ENCODE results near the gene MAS1L. TPM values are rescaled to one million over a fixed set of nuclear protein-coding genes. Genes with fewer than 3 reads are reported as not detected.
"Not testable (repeated sequence)": the region's sequence is repeated elsewhere in the genome, so short reads cannot be mapped to it uniquely, and the experiment has no call there.

The MAS1L gene
- total RNA-seq, 1 experiment from 2014 or later: not detected

DNA sequence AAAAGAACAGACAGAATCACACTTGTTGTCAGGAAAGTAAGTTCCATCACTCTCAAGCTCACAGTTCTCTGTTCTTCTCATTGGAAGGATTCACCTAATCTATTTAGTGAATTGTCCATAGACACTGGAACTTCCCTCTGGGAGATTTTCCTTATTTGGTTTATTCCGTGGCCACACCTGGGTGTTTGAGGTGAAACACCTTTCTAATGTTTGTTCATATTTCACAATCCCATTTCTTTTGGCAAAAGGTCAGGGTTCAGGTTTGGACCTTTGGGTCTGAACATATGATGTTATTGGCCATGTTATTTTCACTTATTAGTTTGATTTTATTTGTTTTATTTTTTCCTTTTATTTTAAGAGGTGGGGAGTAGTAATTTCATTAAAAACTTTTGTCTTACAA is 4.0 kb downstream of the MAS1L start:
- DNase-seq (ENCODE audit: low read depth): no peak

DNA sequence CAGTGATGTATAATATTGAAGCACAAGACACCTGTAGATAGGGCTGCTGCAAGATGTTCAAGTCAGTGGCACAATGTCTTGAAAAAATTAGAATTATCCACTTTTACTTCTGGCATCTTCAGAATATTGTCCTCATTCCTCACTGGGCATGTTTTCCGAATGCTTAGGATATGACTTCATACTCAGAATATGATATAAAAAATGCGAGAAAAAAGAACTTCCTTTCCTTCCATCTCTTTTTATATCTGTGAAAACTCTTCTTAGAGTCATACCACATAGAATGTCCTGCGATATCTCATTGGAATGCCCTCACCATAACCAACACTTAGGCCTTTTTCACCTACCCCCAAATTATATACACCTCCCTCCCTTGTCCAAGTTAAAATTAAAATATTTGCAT is 4.6 kb downstream of the MAS1L start:
- DNase-seq (ENCODE audit: low read depth): no peak

DNA sequence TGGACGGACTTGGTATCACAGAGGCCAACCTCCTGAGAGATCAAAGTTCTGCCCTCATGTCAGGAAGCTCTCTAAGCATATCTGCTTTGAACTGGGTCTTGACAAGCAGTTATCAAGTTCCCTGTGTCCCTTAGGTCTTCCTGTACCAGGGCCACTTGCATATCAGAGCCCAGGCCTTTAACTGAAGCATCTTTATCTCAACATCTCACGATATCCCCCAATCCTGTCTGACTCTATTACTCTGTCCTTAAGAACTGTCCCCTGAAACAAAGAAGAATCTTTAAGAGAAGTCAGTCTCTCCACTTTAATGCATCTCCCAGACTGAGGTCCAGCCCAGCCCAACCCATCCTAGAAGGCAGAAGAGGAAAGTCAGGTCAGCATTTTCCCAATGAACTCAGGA is 8.2 kb downstream of the MAS1L start:
- DNase-seq (ENCODE audit: low read depth): no peak

DNA sequence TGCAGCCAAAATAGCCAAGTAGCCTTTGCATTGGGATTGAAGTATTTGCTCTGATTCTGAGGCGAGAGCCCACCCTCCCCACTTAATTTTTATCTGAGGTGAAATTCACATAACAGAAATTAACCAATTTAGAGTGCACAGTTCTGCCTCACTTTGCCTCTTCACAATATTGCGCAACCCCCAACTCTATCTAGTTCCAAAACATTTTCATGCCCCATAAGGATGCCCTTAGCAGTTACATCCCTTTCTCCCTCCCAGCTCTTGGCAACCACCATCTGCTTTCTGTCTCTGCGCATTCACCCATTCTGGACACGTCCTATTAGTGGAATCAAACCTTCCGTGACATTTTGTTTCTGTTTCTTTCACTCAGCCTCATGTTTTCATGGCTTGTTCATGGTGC is 9.0 kb downstream of the MAS1L start:
- no peak for DNase-seq (ENCODE audit: low read depth)

DNA sequence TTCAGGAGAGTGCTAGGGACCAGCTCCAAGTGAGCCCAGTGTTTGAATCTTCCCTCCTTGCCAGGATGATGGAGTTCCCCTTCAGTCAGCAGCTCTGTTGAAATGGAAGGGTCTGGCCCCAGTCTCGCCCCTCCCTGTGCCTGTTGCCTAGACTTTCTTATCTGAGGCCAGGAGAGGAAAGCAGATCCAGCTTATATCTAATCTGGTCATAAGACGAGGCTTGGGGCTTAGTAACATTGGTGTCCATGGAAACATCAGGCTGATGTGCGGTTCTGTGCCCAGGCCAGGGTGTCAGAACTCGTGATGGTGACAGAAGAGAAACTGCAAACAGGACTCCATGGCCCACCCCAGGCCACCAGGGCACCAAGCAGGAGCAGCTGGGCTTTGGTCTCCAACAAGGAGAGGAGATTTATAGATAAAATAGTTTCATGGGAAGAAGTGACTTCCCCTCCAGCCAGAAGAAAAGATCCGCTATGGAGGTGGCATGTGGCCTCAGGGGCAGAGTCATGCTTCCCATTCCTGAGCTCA is 9.8 kb downstream of the MAS1L start:
- DNase-seq (ENCODE audit: low read depth): no peak

DNA sequence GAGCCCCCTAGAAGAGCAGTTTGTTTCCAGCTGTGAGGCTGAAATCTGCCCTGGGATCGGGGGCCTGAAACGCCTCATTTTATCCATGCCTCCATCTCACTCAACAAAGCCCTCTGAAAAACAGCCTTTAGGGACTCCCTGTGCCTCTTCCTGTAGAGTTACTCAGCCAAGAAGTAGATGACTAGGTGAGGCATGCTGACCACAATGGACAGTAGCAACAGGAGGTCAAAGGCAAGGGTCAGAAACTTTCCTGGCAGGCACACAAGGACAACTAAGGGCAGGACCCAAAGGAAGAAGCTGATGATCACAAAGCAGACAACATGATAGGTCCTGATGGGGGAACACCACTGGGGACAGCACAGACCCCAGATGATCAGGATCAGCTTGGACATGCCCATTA is 12.8 kb downstream of the MAS1L start:
- no peak for DNase-seq (ENCODE audit: low read depth)

DNA sequence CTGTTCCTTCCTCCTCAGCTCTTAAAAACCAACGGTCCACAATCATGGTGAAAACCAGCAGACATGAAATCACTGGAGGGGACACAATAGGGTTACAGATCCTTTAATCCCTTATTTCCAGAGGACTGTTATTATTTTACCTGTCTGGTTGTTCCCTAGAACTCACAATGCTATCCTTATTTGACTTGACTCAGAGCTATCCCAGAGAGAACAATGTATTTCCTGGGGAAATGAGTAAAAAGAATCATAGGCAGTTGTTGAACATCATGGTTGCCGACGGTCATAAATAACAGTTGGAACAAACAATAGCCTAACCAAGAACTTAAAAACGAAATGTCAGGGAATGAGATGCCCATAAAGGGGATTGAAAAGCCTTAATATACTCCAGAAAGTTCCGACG is 21.5 kb downstream of the MAS1L start:
- DNase-seq (ENCODE audit: low read depth): no peak

DNA sequence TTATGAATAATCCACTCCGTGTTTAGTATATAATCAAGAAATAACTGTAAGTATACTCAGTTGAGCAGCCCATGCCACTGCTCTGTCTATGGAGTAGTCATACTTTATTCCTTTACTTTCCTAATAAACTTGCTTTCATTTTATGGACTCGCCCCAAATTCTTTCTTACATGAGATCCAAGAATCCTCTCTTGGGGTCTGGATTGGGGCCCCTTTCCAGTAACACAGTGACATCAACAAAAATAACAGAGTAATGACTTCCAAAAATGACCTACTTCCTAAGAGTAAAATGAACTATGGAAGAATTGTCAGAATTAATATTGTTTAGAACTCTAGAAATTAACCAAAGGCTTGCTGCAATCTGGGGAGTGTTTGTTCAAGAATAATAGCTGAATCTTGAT is 22.0 kb downstream of the MAS1L start:
- no peak for DNase-seq (ENCODE audit: low read depth)

DNA sequence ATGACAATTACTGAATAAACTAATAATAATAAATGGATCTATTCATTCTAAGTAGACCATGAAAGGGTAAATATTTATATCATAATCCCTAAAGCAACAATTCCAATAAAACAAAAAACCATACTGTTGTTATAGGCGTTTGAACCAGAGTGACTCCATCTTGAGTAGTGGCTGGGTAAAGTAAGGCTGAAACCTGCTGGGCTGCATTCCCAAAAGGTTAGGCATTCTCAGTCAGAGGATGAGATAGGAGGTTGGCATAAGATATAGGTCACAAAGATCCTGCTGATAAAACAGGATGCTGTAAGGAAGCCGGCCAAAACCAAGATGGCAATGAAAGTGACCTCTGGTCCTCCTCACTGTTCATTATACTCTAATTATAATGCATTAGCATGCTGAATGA is 22.5 kb downstream of the MAS1L start:
- DNase-seq (ENCODE audit: low read depth): no peak

DNA sequence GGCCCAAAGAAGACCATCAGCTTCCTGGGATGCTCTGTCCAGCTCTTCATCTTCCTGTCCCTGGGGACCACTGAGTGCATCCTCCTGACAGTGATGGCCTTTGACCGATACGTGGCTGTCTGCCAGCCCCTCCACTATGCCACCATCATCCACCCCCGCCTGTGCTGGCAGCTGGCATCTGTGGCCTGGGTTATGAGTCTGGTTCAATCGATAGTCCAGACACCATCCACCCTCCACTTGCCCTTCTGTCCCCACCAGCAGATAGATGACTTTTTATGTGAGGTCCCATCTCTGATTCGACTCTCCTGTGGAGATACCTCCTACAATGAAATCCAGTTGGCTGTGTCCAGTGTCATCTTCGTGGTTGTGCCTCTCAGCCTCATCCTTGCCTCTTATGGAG is 25.7 kb downstream of the MAS1L start:
- no peak for DNase-seq (ENCODE audit: low read depth)

DNA sequence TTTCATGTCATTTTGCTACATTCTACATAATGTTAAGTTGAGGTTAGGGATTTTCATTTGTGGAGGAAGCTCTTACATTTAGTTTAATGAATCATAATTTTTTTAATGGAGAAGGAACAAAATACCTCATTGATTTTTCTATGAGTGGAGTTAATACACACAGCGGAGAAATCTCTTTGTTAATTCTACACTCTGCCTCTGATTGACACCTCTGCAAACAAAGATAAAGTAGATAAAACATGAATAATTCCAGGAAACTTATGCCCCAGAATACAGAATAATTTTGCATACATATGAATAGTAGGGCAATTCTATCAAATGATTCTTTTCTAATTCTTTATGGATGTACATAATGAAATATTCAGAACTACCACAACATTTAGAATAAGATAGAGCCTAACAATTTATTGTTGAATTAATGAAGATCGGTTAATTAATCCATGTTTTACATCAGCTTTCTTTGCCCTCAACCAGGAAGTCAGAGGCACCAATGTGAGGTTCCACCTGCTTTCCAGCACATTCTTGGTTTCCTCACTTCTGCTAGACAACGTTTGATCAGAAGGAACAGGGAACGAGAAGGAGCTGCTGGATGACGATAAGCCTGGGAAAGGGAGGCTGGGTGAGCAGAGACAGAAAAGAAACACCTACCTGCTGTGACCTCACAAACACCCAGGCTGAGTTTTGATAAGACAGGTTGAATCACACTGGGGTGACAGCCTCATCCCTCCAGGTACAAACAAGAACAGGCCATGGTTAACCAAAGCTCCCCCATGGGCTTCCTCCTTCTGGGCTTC is 26.5 kb downstream of the MAS1L start:
- no peak for DNase-seq (ENCODE audit: low read depth)

DNA sequence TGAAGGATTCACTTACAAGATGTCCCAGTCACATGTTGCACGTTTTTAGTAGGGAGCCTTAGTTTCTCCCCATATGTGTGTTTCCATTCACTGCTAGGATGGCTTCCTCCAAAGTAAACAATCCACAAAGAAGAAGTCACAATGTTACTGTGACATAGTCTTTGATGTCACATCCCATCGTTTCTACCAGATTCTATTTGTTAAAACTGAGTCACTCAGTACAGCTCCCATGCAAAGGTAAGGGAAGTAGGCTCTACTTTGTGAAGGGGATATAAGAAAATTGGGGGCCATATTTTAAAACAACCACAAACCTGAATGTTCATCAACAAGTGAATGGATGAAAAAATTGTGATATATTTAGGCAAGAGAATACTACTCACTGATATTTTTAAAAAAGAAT is 30.8 kb downstream of the MAS1L start, which contains the start of the genes OR11A1 and OR2H1:
OR11A1 (minus strand) TSS at position 101 of the 400 bp plus-strand sequence. CDS start 29,430 bp downstream, outside the sequence.
OR2H1 (plus strand) TSS at position 185 of the 400 bp plus-strand sequence. CDS start 4,615 bp downstream, outside the sequence.
- DNase-seq (ENCODE audit: low read depth): no peak

DNA sequence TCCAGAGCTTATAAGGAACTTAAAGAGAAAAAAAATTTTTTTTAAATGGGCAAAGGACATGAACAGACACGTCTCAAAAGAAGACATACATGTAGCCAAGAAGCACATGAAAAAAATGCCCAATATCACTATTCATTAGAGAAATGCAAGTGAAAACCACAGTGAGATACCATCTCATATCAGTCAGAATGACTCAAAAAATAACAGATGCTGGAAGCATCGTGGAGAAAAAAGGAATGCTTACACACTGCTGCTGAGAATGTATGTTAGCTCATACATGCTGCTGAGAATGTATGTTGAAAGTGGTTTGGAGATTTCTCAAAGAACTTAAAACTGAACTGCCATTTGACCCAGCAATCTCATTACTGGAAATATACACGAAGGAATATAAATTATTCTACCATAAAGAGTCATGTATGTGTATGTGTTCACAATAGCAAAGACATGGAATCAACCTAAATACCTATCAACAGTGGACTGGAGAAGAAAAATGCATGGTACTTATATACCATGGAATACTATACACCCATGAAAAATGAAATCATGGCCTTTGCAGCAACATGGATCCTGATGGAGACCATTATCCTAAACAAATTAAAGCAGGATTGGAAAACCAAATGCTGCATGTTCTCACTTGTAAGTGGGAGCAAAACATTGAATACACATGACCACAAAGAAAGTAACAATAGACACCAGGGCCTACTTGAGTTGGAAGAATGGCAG is 36.1 kb downstream of the MAS1L start:
- DNase-seq (ENCODE audit: low read depth): no peak

DNA sequence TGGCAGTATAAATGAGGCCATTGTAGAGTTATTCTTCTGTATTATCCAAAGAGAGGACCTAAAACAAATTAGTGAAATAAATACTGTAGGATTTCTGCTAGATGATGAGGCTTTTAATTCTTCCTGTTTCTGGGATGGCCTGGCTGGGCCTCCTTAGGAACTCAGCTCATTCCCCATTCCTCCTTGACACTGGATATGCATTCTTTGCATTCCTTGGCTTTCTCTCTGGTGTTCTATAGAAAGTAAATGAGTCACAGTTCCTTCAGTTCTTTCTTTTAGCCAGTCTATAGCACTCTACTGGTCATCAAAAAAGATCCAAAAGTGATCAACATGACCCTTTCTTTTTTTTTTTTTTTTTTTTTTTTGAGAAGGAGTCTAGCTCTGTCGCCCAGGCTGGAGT is 40.1 kb downstream of the MAS1L start:
- no peak for DNase-seq (ENCODE audit: low read depth)

DNA sequence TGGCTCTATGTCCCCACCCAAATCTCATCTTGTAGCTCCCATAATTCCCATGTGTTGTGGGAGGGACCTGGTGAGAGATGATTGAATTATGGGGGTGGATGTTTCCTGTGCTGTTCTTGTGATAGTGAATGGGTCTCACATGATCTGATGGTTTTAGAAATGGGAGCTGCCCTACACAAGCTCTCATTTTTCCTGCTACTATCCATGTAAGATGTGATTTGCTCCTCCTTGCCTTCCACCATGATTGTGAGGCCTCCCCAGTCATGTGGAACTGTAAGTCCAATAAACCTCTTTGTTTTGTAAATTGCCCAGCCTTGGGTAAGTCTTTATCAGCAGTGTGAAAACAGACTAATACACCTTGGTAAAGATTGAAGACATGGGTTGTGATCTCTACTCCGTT is 43.7 kb downstream of the MAS1L start:
- not testable (repeated sequence) for DNase-seq (ENCODE audit: low read depth)

DNA sequence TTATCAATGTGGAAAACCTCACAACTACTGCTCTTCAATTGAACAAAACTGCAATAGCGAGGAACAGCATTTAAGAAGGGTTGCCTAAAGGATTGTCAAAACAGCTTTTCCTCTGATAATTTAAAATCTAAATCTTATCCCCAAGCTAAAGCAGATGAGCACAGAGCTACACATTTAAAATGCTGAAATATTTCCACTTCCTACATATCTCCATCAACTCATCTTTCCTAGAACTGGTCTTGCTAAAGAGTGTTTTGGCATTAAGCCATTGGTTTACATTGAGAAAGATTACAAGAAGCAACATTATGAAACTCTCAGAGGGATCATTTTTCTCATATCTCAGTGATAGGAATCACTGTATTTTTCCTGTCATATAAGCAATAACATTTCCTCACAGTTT is 45.0 kb downstream of the MAS1L start:
- DNase-seq (ENCODE audit: low read depth): no peak

DNA sequence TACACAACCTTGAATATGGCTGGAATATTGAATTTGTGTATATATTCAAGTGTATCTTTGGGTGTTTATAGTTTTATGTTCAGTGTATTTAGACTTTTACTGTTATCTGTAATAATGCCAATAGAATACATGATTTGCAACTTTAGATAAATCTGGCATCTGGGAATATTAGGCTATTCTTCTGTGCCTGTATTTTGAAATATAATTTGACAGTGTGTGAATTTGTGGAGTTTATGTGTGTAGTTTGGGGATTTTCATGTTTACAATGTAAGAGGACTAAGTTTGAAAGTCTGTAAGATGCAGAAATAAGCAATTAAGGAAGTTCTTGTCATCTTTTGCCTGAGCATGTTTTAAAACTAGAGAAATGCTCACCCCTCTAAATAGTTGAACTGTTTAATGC is 48.8 kb downstream of the MAS1L start, which contains the start of gene OR10C1:
OR10C1 (plus strand) TSS at position 301 of the 400 bp plus-strand sequence. CDS start 710 bp downstream, outside the sequence.
- no peak for DNase-seq (ENCODE audit: low read depth)

DNA sequence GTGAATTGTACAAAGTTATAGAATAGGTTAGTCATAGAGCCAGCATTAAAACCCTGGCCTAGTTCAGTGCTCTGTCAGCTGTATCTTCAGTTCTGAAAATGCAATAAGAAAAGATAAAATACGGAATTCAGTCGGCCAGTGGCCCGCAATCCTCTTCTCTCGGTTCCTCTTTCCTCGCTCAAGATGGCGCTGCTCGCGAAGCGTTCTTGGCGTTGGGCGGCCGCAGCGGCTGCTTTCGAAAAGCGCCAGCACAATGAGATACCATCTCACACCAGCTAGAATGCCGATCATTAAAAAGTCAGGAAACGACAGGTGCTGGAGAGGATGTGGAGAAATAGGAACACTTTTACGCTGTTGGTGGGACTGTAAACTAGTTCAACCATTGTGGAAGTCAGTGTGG is 51.0 kb downstream of the MAS1L start:
- DNase-seq (ENCODE audit: low read depth): not testable (repeated sequence)

Measured in LHCN-M2 (cell line).